LNCAP (cell line): Measurements from ENCODE around the gene DIAPH3.

ENCODE experiments used
- TF ChIP-seq, protein P1 (sequence below): fragments of 450-650 bp; IDR thresholded peaks from 2 replicates; pipeline ENCODE4 v1.5.1; 2017; ENCODE audit warnings: mild to moderate bottlenecking

The DIAPH3 gene

GRCh38 chr13:60165391-60166099, 1.8 kb upstream of the DIAPH3 start:
- TF ChIP-seq, protein P1, sequence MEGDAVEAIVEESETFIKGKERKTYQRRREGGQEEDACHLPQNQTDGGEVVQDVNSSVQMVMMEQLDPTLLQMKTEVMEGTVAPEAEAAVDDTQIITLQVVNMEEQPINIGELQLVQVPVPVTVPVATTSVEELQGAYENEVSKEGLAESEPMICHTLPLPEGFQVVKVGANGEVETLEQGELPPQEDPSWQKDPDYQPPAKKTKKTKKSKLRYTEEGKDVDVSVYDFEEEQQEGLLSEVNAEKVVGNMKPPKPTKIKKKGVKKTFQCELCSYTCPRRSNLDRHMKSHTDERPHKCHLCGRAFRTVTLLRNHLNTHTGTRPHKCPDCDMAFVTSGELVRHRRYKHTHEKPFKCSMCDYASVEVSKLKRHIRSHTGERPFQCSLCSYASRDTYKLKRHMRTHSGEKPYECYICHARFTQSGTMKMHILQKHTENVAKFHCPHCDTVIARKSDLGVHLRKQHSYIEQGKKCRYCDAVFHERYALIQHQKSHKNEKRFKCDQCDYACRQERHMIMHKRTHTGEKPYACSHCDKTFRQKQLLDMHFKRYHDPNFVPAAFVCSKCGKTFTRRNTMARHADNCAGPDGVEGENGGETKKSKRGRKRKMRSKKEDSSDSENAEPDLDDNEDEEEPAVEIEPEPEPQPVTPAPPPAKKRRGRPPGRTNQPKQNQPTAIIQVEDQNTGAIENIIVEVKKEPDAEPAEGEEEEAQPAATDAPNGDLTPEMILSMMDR, result no peak

DNA sequence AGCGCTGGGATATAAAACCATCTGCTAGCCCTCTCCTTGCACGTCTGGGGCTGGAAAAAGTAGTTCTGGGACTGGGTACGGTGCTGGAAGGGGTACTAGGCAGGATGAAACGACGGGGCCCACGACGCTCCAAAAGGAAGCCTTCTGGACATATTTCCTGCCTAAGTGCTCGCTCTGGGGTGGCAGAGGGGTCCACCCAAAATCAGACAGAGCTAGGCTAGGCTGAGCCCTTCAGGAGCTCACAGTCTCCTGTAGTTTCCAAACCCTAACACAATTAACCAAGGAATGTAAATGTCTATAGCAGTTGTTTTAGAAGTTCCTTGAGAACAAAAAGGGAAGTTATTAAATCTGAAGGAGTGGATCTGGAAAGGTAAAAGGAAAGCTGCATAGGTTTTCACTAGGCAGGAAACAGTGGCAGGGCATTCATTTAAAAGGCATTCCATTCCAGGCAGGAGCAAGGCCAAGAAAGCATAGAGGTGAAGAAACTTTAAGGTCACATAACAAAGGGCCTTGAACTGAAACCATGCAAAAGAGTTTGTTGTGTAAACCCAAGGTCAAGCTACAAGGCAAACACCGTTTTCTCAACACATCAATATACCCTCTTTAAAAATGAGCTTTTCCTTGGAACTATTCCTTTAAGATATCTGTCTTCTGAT, 634 bp upstream of the DIAPH3 start:
- TF ChIP-seq, protein P1, result no peak

GRCh38 chr13:60162096-60162495, 1.6 kb downstream of the DIAPH3 start:
- TF ChIP-seq, protein P1, result no peak

GRCh38 chr13:60158321-60158801, 5.4 kb downstream of the DIAPH3 start:
- TF ChIP-seq, protein P1, result no peak

DNA sequence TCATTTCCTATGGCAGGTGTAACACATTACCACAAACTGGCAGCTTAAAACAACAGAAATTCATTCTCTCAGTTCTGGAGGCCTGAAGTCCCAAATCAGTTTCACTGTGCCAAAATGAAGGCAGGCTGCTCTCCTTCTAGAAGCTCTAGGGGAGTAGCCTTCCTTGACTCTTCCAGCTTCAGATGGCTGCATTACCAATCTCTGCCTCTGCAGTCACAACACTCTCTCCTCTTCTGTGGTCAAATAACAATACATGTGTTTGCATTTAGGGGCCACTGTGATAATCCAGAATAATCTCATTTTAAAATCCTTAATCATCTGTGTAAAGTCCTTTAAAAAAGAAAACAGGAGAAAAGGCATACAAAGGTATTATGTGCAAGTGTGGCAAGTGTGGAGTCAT, 7.8 kb downstream of the DIAPH3 start:
- TF ChIP-seq, protein P1, result no peak

DNA sequence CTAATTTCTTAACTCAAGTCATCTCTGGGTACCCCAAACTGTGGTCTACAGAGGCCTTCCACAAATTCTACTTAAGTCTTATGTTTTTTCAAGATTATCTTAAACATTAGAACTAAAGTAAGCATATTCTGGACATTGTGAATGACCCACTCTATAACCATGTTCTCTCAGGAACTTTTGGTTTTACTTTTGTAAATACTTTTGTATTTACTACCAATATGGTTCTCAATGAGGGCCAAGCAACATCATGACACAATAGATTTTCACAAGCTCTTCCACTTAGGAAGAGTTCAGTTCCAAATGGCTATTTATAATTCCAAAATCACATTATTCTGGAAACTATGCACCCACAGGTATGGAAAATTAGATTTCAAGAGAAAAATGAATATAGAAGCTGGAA, 10.8 kb downstream of the DIAPH3 start:
- TF ChIP-seq, protein P1, result no peak

DNA sequence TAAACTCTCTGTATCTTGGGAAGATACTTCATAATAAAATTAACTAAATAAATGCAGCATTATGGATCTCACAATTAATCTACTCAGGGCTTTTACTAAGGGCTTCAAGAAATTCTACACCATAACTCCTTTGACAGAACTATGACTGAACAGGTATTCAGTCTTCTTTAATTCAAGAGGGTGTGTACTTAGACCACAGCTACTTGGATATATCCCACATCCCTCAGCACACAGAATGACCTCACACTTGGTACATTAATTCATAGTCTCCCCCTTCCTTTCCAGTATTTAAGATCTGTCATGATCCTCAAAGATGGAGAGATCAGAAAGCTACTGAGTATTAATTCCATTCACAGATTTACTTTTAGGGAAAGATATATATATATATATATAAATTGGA, 11.6 kb downstream of the DIAPH3 start:
- TF ChIP-seq, protein P1, result no peak
